ENCODE measurements around the gene TAF11L5.
"Not testable (repeated sequence)": the region's sequence is repeated elsewhere in the genome, so short reads cannot be mapped to it uniquely, and the experiment has no call there.

Gene TAF11L5

DNA sequence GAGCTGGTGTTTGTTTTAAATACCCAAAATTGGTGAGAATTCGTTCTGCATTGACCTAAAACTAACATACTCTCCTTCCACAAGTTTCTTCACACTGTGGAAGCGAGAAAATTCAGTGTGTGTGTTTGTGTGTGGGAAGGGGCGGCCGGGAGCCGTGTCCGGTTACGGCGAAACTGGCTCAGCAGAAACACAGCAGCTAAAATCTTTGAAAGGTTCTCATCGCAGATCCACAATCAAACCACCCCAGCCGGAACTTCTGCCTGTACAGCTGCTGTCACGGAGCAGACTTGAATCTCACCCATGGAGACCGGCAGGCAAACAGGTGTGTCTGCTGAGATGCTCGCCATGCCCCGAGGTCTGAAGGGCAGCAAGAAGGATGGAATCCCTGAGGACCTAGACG is at the start of gene TAF11L5:
TSS of gene TAF11L5 (plus strand) at position 301 of the 400 bp plus-strand sequence.
- not testable (repeated sequence) for DNase-seq (ENCODE audit: low read depth, low spot score)

DNA sequence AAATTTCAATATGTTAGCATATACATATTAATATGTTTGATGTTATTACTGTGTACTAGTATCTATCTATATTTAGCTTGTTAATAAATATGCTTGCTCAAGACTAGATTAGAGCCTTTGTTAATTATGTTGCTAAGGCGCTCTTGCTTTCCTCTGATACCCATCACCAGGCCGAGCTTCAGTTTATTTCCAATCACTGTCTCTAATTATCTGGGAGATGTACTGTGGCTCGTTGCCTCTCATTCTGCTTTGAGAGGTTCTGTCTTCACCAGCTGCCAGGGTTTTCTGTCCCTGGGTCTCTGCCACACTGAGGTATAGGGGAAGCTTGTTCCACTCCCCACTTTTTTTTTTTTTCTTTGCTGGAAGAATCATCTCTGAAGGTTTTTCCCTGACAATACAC is 48.0 kb upstream of the TAF11L5 start:
- no peak for DNase-seq (ENCODE audit: low read depth, low spot score)

GRCh38 chr5:17477573-17478265 is 47.3 kb upstream of the TAF11L5 start:
- no peak for DNase-seq (ENCODE audit: low read depth, low spot score)

DNA sequence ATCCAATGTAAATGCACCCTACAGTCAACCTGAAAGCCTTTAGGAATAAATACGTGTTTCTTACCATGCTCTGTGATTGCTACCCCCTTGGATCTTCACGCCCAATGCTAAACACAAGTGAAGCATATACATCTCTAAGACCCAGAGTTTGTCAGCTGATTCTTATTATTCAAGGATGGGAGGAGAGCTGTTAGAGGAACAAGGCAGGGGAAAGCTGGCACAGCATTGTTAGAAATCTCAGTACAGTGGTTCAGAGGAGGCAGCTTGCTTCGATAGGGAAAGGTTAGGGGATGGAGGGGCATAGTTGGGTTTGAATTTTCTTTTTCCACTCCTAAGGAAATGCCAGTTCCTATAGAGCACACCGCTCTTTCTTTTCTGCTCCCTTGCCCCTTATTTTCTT is 43.7 kb upstream of the TAF11L5 start:
- DNase-seq (ENCODE audit: low read depth, low spot score) = no peak

- DNase-seq (ENCODE audit: low read depth, low spot score) = no peak
These were observed 42.2 kb upstream of the TAF11L5 start for GRCh38 chr5:17482790-17483189.

DNA sequence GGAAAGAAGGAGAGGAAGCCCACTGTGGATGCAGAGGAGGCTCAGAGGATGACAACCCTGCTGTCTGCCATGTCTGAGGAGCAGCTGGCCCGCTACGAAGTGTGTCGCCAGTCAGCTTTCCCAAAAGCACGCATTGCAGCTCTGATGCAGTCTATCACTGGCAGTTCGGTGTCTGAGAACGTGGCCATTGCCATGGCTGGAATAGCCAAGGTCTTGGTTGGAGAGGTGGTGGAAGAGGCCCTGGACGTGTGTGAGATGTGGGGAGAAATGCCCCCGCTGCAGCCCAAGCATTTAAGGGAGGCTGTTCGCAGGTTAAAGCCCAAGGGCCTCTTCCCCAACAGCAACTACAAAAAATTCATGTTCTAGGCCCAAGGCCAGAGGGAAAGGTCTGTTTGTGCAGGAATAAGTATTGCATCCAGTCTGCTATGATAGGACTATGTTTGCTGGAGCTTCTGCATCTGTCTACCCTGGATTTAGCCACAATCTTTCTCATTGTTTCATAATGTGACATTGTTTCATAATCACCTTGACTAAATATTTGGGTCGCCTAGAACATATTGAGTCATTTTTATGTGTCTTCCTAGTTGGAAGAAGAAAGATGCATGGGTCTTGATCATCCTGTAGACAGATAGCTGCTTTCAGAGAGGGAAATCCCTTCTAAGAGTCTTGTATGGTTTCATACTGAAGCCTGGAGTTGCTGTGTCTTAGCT is 38.4 kb upstream of the TAF11L5 start:
- DNase-seq (ENCODE audit: low read depth, low spot score) = not testable (repeated sequence)

DNA sequence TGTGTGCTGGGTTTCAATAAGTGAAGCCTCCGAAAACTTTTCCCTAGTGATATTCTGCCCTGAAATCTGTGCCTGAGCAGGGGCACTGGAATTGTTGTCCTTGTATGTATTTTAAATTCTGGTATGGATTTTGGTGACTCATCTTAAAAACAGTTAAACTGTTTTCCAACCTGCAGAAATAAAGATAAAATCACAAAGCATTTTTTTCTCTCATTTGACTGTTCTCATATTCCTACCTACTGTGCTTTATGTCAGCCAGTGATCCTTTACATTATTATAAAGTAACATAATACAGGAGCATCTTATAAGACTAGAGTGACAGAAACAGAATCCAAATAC is 37.9 kb upstream of the TAF11L5 start:
- no peak for DNase-seq (ENCODE audit: low read depth, low spot score)

- not testable (repeated sequence) for DNase-seq (ENCODE audit: low read depth, low spot score)
These were observed 33.8 kb upstream of the TAF11L5 start for GRCh38 chr5:17491257-17491656.

GRCh38 chr5:17492770-17493169 is 32.3 kb upstream of the TAF11L5 start:
- no peak for DNase-seq (ENCODE audit: low read depth, low spot score)

DNA sequence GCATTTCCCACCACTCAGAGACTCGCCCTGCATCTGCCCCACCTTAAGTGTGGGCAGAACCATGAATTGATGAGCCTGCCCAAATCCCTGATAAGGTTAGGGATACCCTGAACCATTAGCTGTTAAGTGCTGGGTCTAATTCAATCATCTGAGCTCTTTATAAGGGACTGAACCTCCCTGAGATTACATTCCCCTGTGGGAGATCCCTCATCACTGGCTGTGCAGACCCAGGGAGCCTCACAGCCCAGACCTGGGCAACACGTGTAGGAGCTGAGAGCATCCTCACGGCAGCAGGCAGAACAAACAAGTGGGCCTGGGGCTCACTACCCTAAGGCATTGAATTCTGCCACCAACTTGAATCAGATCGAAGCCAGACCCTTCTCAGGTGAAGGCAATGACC is 27.6 kb upstream of the TAF11L5 start:
- no peak for DNase-seq (ENCODE audit: low read depth, low spot score)

DNA sequence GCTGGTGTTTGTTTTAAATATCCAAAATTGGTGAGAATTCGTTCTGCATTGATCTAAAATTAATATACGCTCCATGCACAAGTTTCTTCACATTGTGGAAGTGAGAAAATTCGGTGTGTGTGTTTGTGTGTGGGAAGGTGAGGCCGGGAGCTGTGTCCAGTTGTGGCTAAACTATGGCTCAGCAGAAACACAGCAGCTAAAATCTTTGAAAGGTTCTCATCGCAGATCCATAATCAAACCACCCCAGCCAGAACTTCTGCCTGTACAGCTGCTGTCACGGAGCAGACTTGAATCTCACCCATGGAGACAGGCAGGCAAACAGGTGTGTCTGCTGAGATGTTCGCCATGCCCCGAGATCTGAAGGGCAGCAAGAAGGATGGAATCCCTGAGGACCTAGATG is 27.1 kb upstream of the TAF11L5 start, which contains the start of gene TAF11L2:
TSS of gene TAF11L2 (plus strand) at position 301 of the 400 bp plus-strand sequence.
- not testable (repeated sequence) for DNase-seq (ENCODE audit: low read depth, low spot score)

- no peak for DNase-seq (ENCODE audit: low read depth, low spot score)
These were observed 13.2 kb upstream of the TAF11L5 start for GRCh38 chr5:17511775-17512325.

- not testable (repeated sequence) for DNase-seq (ENCODE audit: low read depth, low spot score)
These were observed 7.5 kb upstream of the TAF11L5 start for GRCh38 chr5:17517526-17517925.

DNA sequence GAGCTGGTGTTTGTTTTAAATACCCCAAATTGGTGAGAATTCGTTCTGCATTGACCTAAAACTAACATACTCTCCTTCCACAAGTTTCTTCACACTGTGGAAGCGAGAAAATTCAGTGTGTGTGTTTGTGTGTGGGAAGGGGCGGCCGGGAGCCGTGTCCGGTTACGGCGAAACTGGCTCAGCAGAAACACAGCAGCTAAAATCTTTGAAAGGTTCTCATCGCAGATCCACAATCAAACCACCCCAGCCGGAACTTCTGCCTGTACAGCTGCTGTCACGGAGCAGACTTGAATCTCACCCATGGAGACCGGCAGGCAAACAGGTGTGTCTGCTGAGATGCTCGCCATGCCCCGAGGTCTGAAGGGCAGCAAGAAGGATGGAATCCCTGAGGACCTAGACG is 7.0 kb upstream of the TAF11L5 start, which contains the start of gene TAF11L3:
TSS of gene TAF11L3 (plus strand) at position 301 of the 400 bp plus-strand sequence.
- DNase-seq (ENCODE audit: low read depth, low spot score) = not testable (repeated sequence)

DNA sequence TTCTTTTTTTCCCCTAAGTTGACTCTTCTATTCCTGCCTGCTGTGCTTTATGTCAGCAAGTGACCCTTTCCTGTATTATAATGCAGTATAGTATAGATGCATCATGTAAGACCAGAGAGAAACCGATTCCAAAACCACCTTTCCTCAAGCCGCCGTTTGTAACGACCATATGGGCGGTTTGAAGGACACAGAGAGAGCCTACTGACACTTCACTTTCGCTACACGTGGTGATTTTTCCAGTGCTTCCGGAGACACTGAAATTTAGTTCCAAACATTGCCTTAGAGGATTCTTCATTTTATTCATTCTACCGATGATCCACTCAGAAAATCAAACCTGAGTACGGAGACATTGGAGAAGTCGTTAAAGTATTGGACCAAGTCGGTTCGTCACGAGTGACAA is 5.5 kb upstream of the TAF11L5 start:
- DNase-seq (ENCODE audit: low read depth, low spot score) = not testable (repeated sequence)

DNA sequence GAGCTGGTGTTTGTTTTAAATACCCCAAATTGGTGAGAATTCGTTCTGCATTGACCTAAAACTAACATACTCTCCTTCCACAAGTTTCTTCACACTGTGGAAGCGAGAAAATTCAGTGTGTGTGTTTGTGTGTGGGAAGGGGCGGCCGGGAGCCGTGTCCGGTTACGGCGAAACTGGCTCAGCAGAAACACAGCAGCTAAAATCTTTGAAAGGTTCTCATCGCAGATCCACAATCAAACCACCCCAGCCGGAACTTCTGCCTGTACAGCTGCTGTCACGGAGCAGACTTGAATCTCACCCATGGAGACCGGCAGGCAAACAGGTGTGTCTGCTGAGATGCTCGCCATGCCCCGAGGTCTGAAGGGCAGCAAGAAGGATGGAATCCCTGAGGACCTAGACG is 3.5 kb upstream of the TAF11L5 start, which contains the start of gene TAF11L4:
TSS of gene TAF11L4 (plus strand) at position 301 of the 400 bp plus-strand sequence.
- not testable (repeated sequence) for DNase-seq (ENCODE audit: low read depth, low spot score)

DNA sequence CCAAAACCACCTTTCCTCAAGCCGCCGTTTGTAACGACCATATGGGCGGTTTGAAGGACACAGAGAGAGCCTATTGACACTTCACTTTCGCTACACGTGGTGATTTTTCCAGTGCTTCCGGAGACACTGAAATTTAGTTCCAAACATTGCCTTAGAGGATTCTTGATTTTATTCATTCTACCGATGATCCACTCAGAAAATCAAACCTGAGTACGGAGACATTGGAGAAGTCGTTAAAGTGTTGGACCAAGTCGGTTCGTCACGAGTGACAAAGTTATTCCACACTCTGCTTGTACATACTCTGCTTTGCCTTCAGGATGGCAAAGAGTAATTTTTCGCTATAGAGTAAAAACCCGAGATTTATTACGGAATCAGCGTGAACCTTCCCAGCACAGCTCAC is 1.5 kb downstream of the TAF11L5 start:
- not testable (repeated sequence) for DNase-seq (ENCODE audit: low read depth, low spot score)

GRCh38 chr5:17528369-17528768 is 3.3 kb downstream of the TAF11L5 start, which contains the start of gene TAF11L6:
Gene TAF11L6 (plus strand): TSS chr5:17528669.
- not testable (repeated sequence) for DNase-seq (ENCODE audit: low read depth, low spot score)

All from smooth muscle cell of the brain vasculature (primary cell).